ENCODE measurements around the gene SLC18B1.

- TF ChIP-seq, protein P1, sequence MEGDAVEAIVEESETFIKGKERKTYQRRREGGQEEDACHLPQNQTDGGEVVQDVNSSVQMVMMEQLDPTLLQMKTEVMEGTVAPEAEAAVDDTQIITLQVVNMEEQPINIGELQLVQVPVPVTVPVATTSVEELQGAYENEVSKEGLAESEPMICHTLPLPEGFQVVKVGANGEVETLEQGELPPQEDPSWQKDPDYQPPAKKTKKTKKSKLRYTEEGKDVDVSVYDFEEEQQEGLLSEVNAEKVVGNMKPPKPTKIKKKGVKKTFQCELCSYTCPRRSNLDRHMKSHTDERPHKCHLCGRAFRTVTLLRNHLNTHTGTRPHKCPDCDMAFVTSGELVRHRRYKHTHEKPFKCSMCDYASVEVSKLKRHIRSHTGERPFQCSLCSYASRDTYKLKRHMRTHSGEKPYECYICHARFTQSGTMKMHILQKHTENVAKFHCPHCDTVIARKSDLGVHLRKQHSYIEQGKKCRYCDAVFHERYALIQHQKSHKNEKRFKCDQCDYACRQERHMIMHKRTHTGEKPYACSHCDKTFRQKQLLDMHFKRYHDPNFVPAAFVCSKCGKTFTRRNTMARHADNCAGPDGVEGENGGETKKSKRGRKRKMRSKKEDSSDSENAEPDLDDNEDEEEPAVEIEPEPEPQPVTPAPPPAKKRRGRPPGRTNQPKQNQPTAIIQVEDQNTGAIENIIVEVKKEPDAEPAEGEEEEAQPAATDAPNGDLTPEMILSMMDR (IDR thresholded peaks at IDR 0.05 in 8 of 11, conservative IDR thresholded peaks at IDR 0.05 in 3 of 11), result no peak
- no peak for TF ChIP-seq POLR2A (IDR thresholded peaks at IDR 0.05)
These were observed 62.2 kb downstream of the SLC18B1 start for GRCh38 chr6:132736239-132736638.

Data from spleen (tissue), 7 donors.